Measurements from ENCODE around the gene TMEM200B.
"Not testable (repeated sequence)": the region's sequence is repeated elsewhere in the genome, so short reads cannot be mapped to it uniquely, and the experiment has no call there.

TMEM200B gene

GRCh38 chr1:29123887-29124365 lies at the start of gene TMEM200B:
Gene TMEM200B, minus strand, starts transcription at chr1:29123903. Its CDS starts 2,075 bp downstream, at chr1:29121828.
- DNase-seq (ENCODE audit: low read depth), result no peak

- DNase-seq (ENCODE audit: low read depth), result no peak
These were observed 48.8 kb upstream of the TMEM200B start for GRCh38 chr1:29172415-29172939.

- no peak for DNase-seq (ENCODE audit: low read depth)
These were observed 47.8 kb upstream of the TMEM200B start for GRCh38 chr1:29171521-29171920.

- DNase-seq (ENCODE audit: low read depth), result no peak
These were observed 47.4 kb upstream of the TMEM200B start for GRCh38 chr1:29171089-29171488.

GRCh38 chr1:29169976-29170375 lies 46.3 kb upstream of the TMEM200B start:
- no peak for DNase-seq (ENCODE audit: low read depth)

GRCh38 chr1:29167904-29168303 lies 44.2 kb upstream of the TMEM200B start:
- no peak for DNase-seq (ENCODE audit: low read depth)

- DNase-seq (ENCODE audit: low read depth), result no peak
These were observed 42.7 kb upstream of the TMEM200B start for GRCh38 chr1:29166291-29166878.

GRCh38 chr1:29164588-29164987 lies 40.9 kb upstream of the TMEM200B start:
- DNase-seq (ENCODE audit: low read depth), result no peak

- DNase-seq (ENCODE audit: low read depth), result no peak
These were observed 38.9 kb upstream of the TMEM200B start for GRCh38 chr1:29162476-29163138.

- no peak for DNase-seq (ENCODE audit: low read depth)
These were observed 38.3 kb upstream of the TMEM200B start for GRCh38 chr1:29162025-29162424.

- no peak for DNase-seq (ENCODE audit: low read depth)
These were observed 36.1 kb upstream of the TMEM200B start for GRCh38 chr1:29159773-29160172.

- no peak for DNase-seq (ENCODE audit: low read depth)
These were observed 33.5 kb upstream of the TMEM200B start for GRCh38 chr1:29157269-29157601.

GRCh38 chr1:29156543-29157268 lies 33.0 kb upstream of the TMEM200B start:
- no peak for DNase-seq (ENCODE audit: low read depth)

- no peak for DNase-seq (ENCODE audit: low read depth)
These were observed 28.5 kb upstream of the TMEM200B start for GRCh38 chr1:29152046-29152805.

- DNase-seq (ENCODE audit: low read depth), result not testable (repeated sequence)
These were observed 26.6 kb upstream of the TMEM200B start for GRCh38 chr1:29150346-29150745.

GRCh38 chr1:29148656-29149491 lies 25.2 kb upstream of the TMEM200B start:
- no peak for DNase-seq (ENCODE audit: low read depth)

GRCh38 chr1:29145739-29146437 lies 22.2 kb upstream of the TMEM200B start:
- no peak for DNase-seq (ENCODE audit: low read depth)

- DNase-seq (ENCODE audit: low read depth), result no peak
These were observed 20.5 kb upstream of the TMEM200B start for GRCh38 chr1:29144178-29144577.

GRCh38 chr1:29142714-29143113 lies 19.0 kb upstream of the TMEM200B start:
- DNase-seq (ENCODE audit: low read depth), result no peak

- no peak for DNase-seq (ENCODE audit: low read depth)
These were observed 12.8 kb upstream of the TMEM200B start for GRCh38 chr1:29136391-29136915.

- DNase-seq (ENCODE audit: low read depth), result no peak
These were observed 11.0 kb upstream of the TMEM200B start for GRCh38 chr1:29134695-29135028.

All from stimulated activated CD4-positive, alpha-beta T cell treated with anti-CD3 and anti-CD28 coated beads, Interleukin-2, amount 100 ng/mL, for 4 hours (primary cell).